Ecto neural progenitor cell (in vitro differentiated cells): ENCODE data around the gene TMBIM6.
A peak's percentile ranks its signal among the peaks of the same experiment; 100 is the strongest.
"Not testable (repeated sequence)": the region's sequence is repeated elsewhere in the genome, so short reads cannot be mapped to it uniquely, and the experiment has no call there.

Experiments used
- DNase-seq: peaks from one replicate; pipeline ENCODE4 v3.0.0-alpha.2; 2018; ENCODE audit warnings: low spot score

Gene TMBIM6

GRCh38 chr12:49730050-49730449, 11.3 kb upstream of the TMBIM6 start:
- DNase-seq, result no peak

- DNase-seq, result no peak
Observed at GRCh38 chr12:49730568-49731101, 10.7 kb upstream of the TMBIM6 start.

- no peak for DNase-seq
Observed at GRCh38 chr12:49733219-49734017, 7.9 kb upstream of the TMBIM6 start.

GRCh38 chr12:49734900-49735299, 6.5 kb upstream of the TMBIM6 start:
- DNase-seq, result not testable (repeated sequence)

GRCh38 chr12:49738721-49739120, 2.6 kb upstream of the TMBIM6 start:
- DNase-seq, result not testable (repeated sequence)

- not testable (repeated sequence) for DNase-seq
Observed at GRCh38 chr12:49740277-49740676, 1.1 kb upstream of the TMBIM6 start.

GRCh38 chr12:49741882-49742620, 694 bp downstream of the TMBIM6 start:
- peak; percentile 88 for DNase-seq

GRCh38 chr12:49744363-49744885, 3.1 kb downstream of the TMBIM6 start:
- DNase-seq, result no peak

- no peak for DNase-seq
Observed at GRCh38 chr12:49748306-49748705, 6.9 kb downstream of the TMBIM6 start.

GRCh38 chr12:49748800-49749199, 7.4 kb downstream of the TMBIM6 start:
- DNase-seq, result no peak

GRCh38 chr12:49750027-49750995, 9.0 kb downstream of the TMBIM6 start:
- no peak for DNase-seq

GRCh38 chr12:49750996-49751393, 9.6 kb downstream of the TMBIM6 start:
- no peak for DNase-seq

- DNase-seq, result no peak
Observed at GRCh38 chr12:49761677-49762467, 20.5 kb downstream of the TMBIM6 start.

- DNase-seq, result no peak
Observed at GRCh38 chr12:49762468-49762847, 21.1 kb downstream of the TMBIM6 start.

- DNase-seq, result peak; percentile 84
Observed at GRCh38 chr12:49763006-49763591, 21.7 kb downstream of the TMBIM6 start.

GRCh38 chr12:49764126-49764525, 22.8 kb downstream of the TMBIM6 start:
- DNase-seq, result no peak

GRCh38 chr12:49766115-49766455, 24.7 kb downstream of the TMBIM6 start:
- DNase-seq, result no peak

- DNase-seq, result no peak
Observed at GRCh38 chr12:49767333-49767732, 26.0 kb downstream of the TMBIM6 start.

GRCh38 chr12:49773102-49773501, 31.7 kb downstream of the TMBIM6 start:
- DNase-seq, result not testable (repeated sequence)

GRCh38 chr12:49776413-49776812, 35.1 kb downstream of the TMBIM6 start:
- DNase-seq, result peak; percentile 83

GRCh38 chr12:49776858-49777257, 35.5 kb downstream of the TMBIM6 start:
- DNase-seq, result no peak
